HepG2 (cell line): ENCODE measurements around the gene CTNND2. TPM values are rescaled to one million over a fixed set of nuclear protein-coding genes. Genes with fewer than 3 reads are reported as not detected.

ENCODE experiments used
- ATAC-seq: fragments of 200-7000 bp; cut with Tn5 transposase; 3 replicates; pipeline ENCODE4 v1.9.1; 2020; ENCODE audit warnings: mild to moderate bottlenecking, moderate library complexity
- BruUV-seq: library from RNA; stranded (reverse); fragments of 400-500 nt; replicated peaks from 2 replicates; lab custom pipeline; 2021; lab: Mats Ljungman, UMichigan
- CTCF ChIA-PET: fragments of 300-600 bp; formaldehyde crosslinking; extraction: SDS; loops from one replicate; lab custom pipeline; 2021; ENCODE audit warnings: low total read pairs, inconsistent platforms, low intra/inter-chr PET ratio; lab: Yijun Ruan, JAX
- POLR2A ChIA-PET: fragments of 350-600 bp; sonication (Branson Sonifier 250); formaldehyde crosslinking; loops from one replicate; lab custom pipeline; 2020; ENCODE audit warnings: antibody characterized with exemption, inconsistent platforms; lab: Yijun Ruan, JAX
- DNase-seq: peaks from one replicate; pipeline ENCODE4 v3.0.0-alpha.2; 2015; ENCODE audit warnings: low spot score
- FAIRE-seq: peaks from 3 replicates; lab custom pipeline; 2011; peaks lifted over from hg19 to GRCh38; lab: Jason Lieb, UNC
- H2AFZ ChIP-seq: one replicate; pipeline ENCODE4 v1.6.1; 2011; ENCODE audit warnings: low read length, inconsistent platforms
- H3K27ac ChIP-seq: fragments of 300-600 bp; 3 replicates; pipeline ENCODE4 v1.8.0; 2011; ENCODE audit warnings: mixed run types, mild to moderate bottlenecking, mixed read lengths, low read length, inconsistent platforms; ENCODE audit not compliant: insufficient read depth; ENCODE audit errors: extremely low read length
- H3K27me3 ChIP-seq, 2 experiments: fragments of 200-600 bp in 1 of 2; 2 replicates in 1 of 2; 3 replicates in 1 of 2; pipeline versions ENCODE4 v1.6.0 to v1.8.0; 2011; ENCODE audit warnings: low read length in 2 of 2, mild to moderate bottlenecking in 2 of 2, moderate library complexity in 2 of 2, inconsistent platforms in 1 of 2; ENCODE audit not compliant: insufficient read depth in 2 of 2, control insufficient read depth in 1 of 2
- H3K36me3 ChIP-seq, 2 experiments: fragments of 200-600 bp in 1 of 2; replicated peaks in 1 of 2; 2 replicates in 1 of 2; 3 replicates in 1 of 2; pipeline versions ENCODE4 v1.5.1 to v1.8.0; 2011; ENCODE audit warnings: low read length in 2 of 2, inconsistent platforms in 1 of 2; ENCODE audit not compliant: insufficient read depth in 2 of 2, control insufficient read depth in 1 of 2
- H3K4me1 ChIP-seq: 2 replicates; pipeline ENCODE4 v1.5.1; 2012; ENCODE audit warnings: low read length, inconsistent platforms; ENCODE audit not compliant: insufficient read depth
- H3K4me2 ChIP-seq: 2 replicates; pipeline ENCODE4 v1.6.0; 2011; ENCODE audit warnings: low read depth, low read length, inconsistent platforms
- H3K4me3 ChIP-seq, 3 experiments: fragments of 200-600 bp in 1 of 3; sonication (generic), shearing (Covaris generic) in 1 of 3; replicated peaks in 1 of 3; 2 replicates each; pipeline ENCODE4 v1.5.1; 2011 to 2016; ENCODE audit warnings: low read length in 3 of 3, inconsistent platforms in 2 of 3, low read depth in 2 of 3, mild to moderate bottlenecking in 2 of 3, control low read depth in 1 of 3, mixed read lengths in 1 of 3; ENCODE audit not compliant: insufficient read depth in 1 of 3
- H3K79me2 ChIP-seq: one replicate; pipeline ENCODE4 v1.6.1; 2011; ENCODE audit warnings: low read length, inconsistent platforms; ENCODE audit not compliant: insufficient read depth
- H3K9ac ChIP-seq: 2 replicates; pipeline ENCODE4 v1.6.0; 2011; ENCODE audit warnings: mild to moderate bottlenecking, low read depth, low read length, inconsistent platforms; ENCODE audit not compliant: insufficient read depth
- H3K9me3 ChIP-seq: 2 replicates; pipeline ENCODE4 v1.5.1; 2012; ENCODE audit warnings: mild to moderate bottlenecking, low read length
- H4K20me1 ChIP-seq: 2 replicates; pipeline ENCODE4 v1.6.0; 2011; ENCODE audit warnings: inconsistent platforms, mild to moderate bottlenecking, low read length, moderate library complexity; ENCODE audit not compliant: insufficient read depth
- GRHL1 ChIP-seq: sonication (generic); formaldehyde crosslinking; conservative IDR thresholded peaks from 2 replicates; pipeline ENCODE4 v1.8.0; 2022; ENCODE audit warnings: missing genetic modification reagents
- HDAC6 ChIP-seq: fragments of 200-600 bp; sonication (generic); IDR thresholded peaks from 2 replicates; pipeline ENCODE4 v1.7.0; 2017; ENCODE audit warnings: mild to moderate bottlenecking, antibody characterized with exemption, low read length, low read depth
- KDM5A ChIP-seq: fragments of 200-600 bp; sonication (generic); IDR thresholded peaks from 2 replicates; pipeline ENCODE4 v1.7.0; 2018; ENCODE audit warnings: antibody characterized with exemption, mild to moderate bottlenecking, low read length, borderline replicate concordance
- NFRKB ChIP-seq: fragments of 450-650 bp; IDR thresholded peaks from 2 replicates; pipeline ENCODE4 v1.6.1; 2017
- NR2F6 ChIP-seq, 2 experiments: IDR thresholded peaks; 2 replicates each; pipeline ENCODE4 v1.6.1; 2016; ENCODE audit warnings: antibody characterized with exemption in 1 of 2, mild to moderate bottlenecking in 1 of 2
- ZBTB14 ChIP-seq: sonication (generic); formaldehyde crosslinking; IDR thresholded peaks from 2 replicates; pipeline ENCODE4 v1.4.0; 2020; ENCODE audit warnings: missing genetic modification reagents
- ZFP37 ChIP-seq: sonication (generic); formaldehyde crosslinking; IDR thresholded peaks from 2 replicates; pipeline ENCODE4 v1.4.0; 2020; ENCODE audit warnings: missing genetic modification reagents, borderline replicate concordance
- WGBS: methylation state at CpG from one replicate; pipeline ENCODE4 v1.1.6; 2017; ENCODE audit warnings: low lambda C conversion rate; 5-methylcytosine and 5-hydroxymethylcytosine counted together
- in situ Hi-C: cut with HindIII; loops from 2 replicates; pipeline ENCODE4 v1.10.0; 2017; ENCODE audit warnings: low pct_unique_long_range_greater_than_20kb; ENCODE audit not compliant: extremely low pct_ligation_motif_present
- intact Hi-C: fragments of 100-400 bp; cut with micrococcal nuclease; formaldehyde crosslinking; loops from one replicate; pipeline ENCODE4 v1.10.0; 2022; ENCODE audit not compliant: unreplicated experiment
- polyA plus RNA-seq, 8 experiments: library from polyadenylated mRNA; depleted of rRNA in 3 of 8; stranded (reverse) in 7 of 8; unstranded in 1 of 8; fragments of >200 nt; fragmentation: Illumina TruSeq in 4 of 8; extraction: Trizol in 4 of 8; gene quantifications; 2 replicates each; pipeline versions ENCODE4 v1.2.1 to v1.2.3, GENCODE V29; 2011 to 2016; ENCODE audit warnings: low read depth in 4 of 8, missing spikeins in 1 of 8, mixed read lengths in 1 of 8; ENCODE audit not compliant: insufficient read depth in 1 of 8
- total RNA-seq, 5 experiments: library from RNA; depleted of rRNA; stranded (reverse); fragments of >200 nt; fragmentation: Illumina TruSeq; extraction: Trizol; gene quantifications; 2 replicates each; pipeline ENCODE4 v1.2.3, GENCODE V29; 2016; ENCODE audit warnings: low read depth in 1 of 5
- TF ChIP-seq, protein P1 (sequence below): sonication (generic); formaldehyde crosslinking; IDR thresholded peaks from 2 replicates; pipeline ENCODE4 v1.4.0; 2020; ENCODE audit warnings: missing genetic modification reagents, borderline replicate concordance
- TF ChIP-seq, protein P2 (sequence below): sonication (generic); formaldehyde crosslinking; IDR thresholded peaks from 2 replicates; pipeline ENCODE4 v1.4.0; 2020; ENCODE audit warnings: low read depth, mild to moderate bottlenecking, missing genetic modification reagents
- TF ChIP-seq, protein P3 (sequence below): sonication (generic); formaldehyde crosslinking; IDR thresholded peaks from 2 replicates; pipeline ENCODE4 v1.5.0; 2020; ENCODE audit warnings: mild to moderate bottlenecking, low read depth, missing genetic modification reagents, borderline replicate concordance
- TF ChIP-seq, protein P4 (sequence below): sonication (generic); formaldehyde crosslinking; IDR thresholded peaks from 2 replicates; pipeline ENCODE4 v1.4.0; 2020; ENCODE audit warnings: missing genetic modification reagents

Gene CTNND2
- total and polyA plus RNA-seq, 2 of the 13 experiments (the other 11 are each of a cell fraction or from before 2014, with no cell fraction given), result not detected

- TF ChIP-seq, protein P1, sequence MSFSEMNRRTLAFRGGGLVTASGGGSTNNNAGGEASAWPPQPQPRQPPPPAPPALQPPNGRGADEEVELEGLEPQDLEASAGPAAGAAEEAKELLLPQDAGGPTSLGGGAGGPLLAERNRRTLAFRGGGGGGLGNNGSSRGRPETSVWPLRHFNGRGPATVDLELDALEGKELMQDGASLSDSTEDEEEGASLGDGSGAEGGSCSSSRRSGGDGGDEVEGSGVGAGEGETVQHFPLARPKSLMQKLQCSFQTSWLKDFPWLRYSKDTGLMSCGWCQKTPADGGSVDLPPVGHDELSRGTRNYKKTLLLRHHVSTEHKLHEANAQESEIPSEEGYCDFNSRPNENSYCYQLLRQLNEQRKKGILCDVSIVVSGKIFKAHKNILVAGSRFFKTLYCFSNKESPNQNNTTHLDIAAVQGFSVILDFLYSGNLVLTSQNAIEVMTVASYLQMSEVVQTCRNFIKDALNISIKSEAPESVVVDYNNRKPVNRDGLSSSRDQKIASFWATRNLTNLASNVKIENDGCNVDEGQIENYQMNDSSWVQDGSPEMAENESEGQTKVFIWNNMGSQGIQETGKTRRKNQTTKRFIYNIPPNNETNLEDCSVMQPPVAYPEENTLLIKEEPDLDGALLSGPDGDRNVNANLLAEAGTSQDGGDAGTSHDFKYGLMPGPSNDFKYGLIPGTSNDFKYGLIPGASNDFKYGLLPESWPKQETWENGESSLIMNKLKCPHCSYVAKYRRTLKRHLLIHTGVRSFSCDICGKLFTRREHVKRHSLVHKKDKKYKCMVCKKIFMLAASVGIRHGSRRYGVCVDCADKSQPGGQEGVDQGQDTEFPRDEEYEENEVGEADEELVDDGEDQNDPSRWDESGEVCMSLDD (CRISPR knock-in tag), result no peak
- TF ChIP-seq GRHL1 (CRISPR knock-in tag) (no peak), ZFP37 (no peak)
Measured at GRCh38 chr5:11261241-11261640, 643.0 kb downstream of the CTNND2 start (continued).

DNA sequence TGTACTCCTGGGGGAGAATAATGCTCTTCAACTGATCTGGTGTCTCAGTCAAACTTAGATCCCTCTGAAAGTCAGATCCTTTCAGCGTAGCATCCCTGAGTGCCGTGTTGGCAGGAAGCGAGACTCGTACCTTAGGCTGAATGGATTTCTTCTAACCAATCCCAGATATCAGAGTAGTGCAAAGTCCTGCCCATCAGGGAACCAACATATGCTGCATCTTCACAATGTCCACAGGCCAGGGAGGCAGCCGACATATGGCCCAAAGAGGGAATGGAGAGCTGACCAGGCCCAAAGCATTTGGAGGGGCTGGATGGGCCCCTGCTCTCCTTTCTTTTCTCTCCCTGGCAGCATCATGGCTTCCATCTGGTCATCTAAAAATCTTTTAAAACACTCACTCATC lies 646.2 kb downstream of the CTNND2 start:
- BruUV-seq, result no TSS peak
- DNase-seq (no peak), ATAC-seq (no peak), FAIRE-seq (no peak)
- Histone ChIP-seq H3K9me3 (no peaks in the 10 kb centered on the region), H3K36me3 (no peaks in the 10 kb centered on the region), H2AFZ (no peak overlapping the region), H3K9ac (no peak overlapping the region), H3K79me2 (no peaks in the 10 kb centered on the region), H4K20me1 (no peaks in the 10 kb centered on the region), H3K27ac (no peak overlapping the region), H3K4me2 (no peak overlapping the region), H3K4me1 (no peaks in the 10 kb centered on the region), H3K27me3 (no peaks in the 10 kb centered on the region; a peak in 1 of 5 replicates), H3K4me3 (no peak overlapping the region)
- CTCF ChIA-PET, result no interaction called here
- 50% methylated on average over 2 of the region's 5 CpGs for WGBS
- in situ Hi-C loops (loop anchor here (25.0 kb wide), 1 partner anchor 754 kb away; no protein-coding TSS in a partner anchor), intact Hi-C loops (no loop called here)
- POLR2A ChIA-PET, result no interaction called here
- TF ChIP-seq HDAC6 (no peak), KDM5A (no peak), NR2F6 (IDR thresholded peaks at IDR 0.05) (no peak), NR2F6 (CRISPR knock-in tag; IDR thresholded peaks at IDR 0.05) (no peak), NFRKB (no peak), ZBTB14 (CRISPR knock-in tag) (no peak)
- TF ChIP-seq, protein P2, sequence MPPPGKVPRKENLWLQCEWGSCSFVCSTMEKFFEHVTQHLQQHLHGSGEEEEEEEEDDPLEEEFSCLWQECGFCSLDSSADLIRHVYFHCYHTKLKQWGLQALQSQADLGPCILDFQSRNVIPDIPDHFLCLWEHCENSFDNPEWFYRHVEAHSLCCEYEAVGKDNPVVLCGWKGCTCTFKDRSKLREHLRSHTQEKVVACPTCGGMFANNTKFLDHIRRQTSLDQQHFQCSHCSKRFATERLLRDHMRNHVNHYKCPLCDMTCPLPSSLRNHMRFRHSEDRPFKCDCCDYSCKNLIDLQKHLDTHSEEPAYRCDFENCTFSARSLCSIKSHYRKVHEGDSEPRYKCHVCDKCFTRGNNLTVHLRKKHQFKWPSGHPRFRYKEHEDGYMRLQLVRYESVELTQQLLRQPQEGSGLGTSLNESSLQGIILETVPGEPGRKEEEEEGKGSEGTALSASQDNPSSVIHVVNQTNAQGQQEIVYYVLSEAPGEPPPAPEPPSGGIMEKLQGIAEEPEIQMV (CRISPR knock-in tag), result no peak
- TF ChIP-seq, protein P3, sequence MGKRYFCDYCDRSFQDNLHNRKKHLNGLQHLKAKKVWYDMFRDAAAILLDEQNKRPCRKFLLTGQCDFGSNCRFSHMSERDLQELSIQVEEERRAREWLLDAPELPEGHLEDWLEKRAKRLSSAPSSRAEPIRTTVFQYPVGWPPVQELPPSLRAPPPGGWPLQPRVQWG, result no peak
- TF ChIP-seq, protein P4, sequence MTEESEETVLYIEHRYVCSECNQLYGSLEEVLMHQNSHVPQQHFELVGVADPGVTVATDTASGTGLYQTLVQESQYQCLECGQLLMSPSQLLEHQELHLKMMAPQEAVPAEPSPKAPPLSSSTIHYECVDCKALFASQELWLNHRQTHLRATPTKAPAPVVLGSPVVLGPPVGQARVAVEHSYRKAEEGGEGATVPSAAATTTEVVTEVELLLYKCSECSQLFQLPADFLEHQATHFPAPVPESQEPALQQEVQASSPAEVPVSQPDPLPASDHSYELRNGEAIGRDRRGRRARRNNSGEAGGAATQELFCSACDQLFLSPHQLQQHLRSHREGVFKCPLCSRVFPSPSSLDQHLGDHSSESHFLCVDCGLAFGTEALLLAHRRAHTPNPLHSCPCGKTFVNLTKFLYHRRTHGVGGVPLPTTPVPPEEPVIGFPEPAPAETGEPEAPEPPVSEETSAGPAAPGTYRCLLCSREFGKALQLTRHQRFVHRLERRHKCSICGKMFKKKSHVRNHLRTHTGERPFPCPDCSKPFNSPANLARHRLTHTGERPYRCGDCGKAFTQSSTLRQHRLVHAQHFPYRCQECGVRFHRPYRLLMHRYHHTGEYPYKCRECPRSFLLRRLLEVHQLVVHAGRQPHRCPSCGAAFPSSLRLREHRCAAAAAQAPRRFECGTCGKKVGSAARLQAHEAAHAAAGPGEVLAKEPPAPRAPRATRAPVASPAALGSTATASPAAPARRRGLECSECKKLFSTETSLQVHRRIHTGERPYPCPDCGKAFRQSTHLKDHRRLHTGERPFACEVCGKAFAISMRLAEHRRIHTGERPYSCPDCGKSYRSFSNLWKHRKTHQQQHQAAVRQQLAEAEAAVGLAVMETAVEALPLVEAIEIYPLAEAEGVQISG (CRISPR knock-in tag), result no peak
